ENCODE data around the gene CILP. TPM values are rescaled to one million over a fixed set of nuclear protein-coding genes. Genes with fewer than 3 reads are reported as not detected.
"Not testable (repeated sequence)": the region's sequence is repeated elsewhere in the genome, so short reads cannot be mapped to it uniquely, and the experiment has no call there.

CILP gene
- total RNA-seq, 4 donors from 2014 or later: 2.5 to 78.0 (median 5.5) TPM

DNA sequence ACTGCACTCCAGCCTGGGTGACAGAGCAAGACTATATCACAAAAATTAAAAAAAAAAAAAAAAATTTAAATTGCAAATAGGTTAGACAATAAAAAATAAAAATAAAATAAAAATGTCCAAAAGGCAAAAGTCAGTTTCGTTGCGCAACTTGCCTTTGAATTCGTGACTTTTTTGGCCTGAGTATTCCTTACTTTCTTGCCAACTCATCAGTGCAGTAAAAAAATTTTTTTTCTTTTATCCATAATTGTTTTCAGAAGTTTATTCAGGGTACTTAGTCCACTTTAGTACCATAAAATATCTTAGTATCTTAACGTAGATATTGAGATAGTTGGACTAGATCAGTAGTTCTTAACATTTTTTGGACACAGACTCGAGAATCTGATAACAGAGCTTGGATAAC, 22.4 kb upstream of the CILP start:
- 75 to 76% methylated on average over 5 of the region's 5 CpGs for WGBS, 2 donors
- DNase-seq: no peak
- peaks cover 0 to 3% (median 0%) of the 10 kb centered on the region in 3 donors for H3K4me1 ChIP-seq
- no peak overlapping the region for H3K4me3 ChIP-seq
- no peaks in the 10 kb centered on the region for H3K27me3 ChIP-seq
- H3K36me3 ChIP-seq: no peaks in the 10 kb centered on the region
- TF ChIP-seq, protein P1, sequence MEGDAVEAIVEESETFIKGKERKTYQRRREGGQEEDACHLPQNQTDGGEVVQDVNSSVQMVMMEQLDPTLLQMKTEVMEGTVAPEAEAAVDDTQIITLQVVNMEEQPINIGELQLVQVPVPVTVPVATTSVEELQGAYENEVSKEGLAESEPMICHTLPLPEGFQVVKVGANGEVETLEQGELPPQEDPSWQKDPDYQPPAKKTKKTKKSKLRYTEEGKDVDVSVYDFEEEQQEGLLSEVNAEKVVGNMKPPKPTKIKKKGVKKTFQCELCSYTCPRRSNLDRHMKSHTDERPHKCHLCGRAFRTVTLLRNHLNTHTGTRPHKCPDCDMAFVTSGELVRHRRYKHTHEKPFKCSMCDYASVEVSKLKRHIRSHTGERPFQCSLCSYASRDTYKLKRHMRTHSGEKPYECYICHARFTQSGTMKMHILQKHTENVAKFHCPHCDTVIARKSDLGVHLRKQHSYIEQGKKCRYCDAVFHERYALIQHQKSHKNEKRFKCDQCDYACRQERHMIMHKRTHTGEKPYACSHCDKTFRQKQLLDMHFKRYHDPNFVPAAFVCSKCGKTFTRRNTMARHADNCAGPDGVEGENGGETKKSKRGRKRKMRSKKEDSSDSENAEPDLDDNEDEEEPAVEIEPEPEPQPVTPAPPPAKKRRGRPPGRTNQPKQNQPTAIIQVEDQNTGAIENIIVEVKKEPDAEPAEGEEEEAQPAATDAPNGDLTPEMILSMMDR (IDR thresholded peaks at IDR 0.05): no peak
- TF ChIP-seq POLR2A (IDR thresholded peaks at IDR 0.05): no peak
- intact Hi-C loops (cut with DNase I): no loop called here
- no peak overlapping the region for H3K27ac ChIP-seq
- no peaks in the 10 kb centered on the region for H3K9me3 ChIP-seq

DNA sequence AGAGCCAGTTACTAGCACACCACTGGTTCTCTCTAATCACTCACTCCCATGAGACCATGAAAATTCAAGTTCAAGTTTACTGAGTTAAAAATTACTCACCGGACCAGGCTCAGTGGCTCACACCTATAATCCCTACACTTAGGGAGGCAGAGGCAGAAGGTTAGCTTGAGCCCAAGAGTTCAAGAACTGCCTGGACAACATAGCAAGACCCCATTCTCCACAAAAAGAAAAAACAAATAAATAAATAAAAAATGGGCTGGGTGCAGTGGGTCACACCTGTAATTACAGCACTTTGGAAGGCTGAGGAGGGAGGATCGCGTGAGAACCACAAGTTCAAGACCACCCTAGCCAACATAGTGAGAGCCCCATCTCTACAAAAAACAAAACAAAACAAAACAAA, 21.2 kb upstream of the CILP start:
- peaks cover 0 to 3% (median 0%) of the 10 kb centered on the region in 3 donors for H3K4me1 ChIP-seq
- WGBS, 2 donors: 90 to 100% methylated on average over 3 of the region's 3 CpGs
- H3K36me3 ChIP-seq: no peaks in the 10 kb centered on the region
- DNase-seq: no peak
- H3K27me3 ChIP-seq: no peaks in the 10 kb centered on the region
- TF ChIP-seq, protein P1 (IDR thresholded peaks at IDR 0.05): no peak
- no peak for TF ChIP-seq POLR2A (IDR thresholded peaks at IDR 0.05)
- no peak overlapping the region for H3K27ac ChIP-seq
- intact Hi-C loops (cut with DNase I): no loop called here
- H3K9me3 ChIP-seq: no peaks in the 10 kb centered on the region
- H3K4me3 ChIP-seq: no peak overlapping the region

DNA sequence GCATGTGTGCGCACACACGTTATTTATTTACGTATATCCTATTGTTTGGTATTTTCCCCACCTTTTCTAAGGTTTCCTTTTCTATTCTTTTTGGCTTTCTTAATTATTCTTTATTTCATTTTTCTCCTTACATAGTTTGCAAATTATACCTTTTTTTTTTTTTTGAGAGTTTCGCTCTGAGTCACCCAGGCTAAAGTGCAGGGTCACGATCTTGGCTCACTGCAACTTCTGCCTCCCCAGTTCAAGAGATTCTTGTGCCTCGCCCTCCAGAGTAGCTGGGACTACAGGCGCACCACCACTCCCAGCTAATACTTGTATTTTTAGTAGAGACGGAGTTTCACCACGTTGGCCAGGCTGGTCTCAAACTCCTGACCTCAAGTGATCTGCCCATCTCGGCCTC, 20.0 kb upstream of the CILP start:
- DNase-seq: no peak
- 88 to 89% methylated on average over 8 to 10 of the region's 10 CpGs for WGBS, 2 donors

DNA sequence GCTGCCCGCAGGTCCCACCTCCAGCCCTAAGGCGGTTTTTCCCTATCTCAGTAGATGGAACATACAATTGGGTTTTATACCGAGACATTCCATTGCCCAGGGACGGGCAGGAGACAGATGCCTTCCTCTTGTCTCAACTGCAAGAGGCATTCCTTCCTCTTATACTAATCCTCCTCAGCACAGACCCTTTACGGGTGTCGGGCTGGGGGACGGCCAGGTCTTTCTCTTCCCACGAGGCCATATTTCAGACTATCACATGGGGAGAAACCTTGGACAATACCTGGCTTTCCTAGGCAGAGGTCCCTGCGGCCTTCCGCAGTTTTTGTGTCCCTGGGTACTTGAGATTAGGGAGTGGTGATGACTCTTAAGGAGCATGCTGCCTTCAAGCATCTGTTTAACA, 15.6 kb upstream of the CILP start:
- WGBS, 2 donors: 90% methylated on average over 2 of the region's 10 CpGs; no CpG with 5 or more reads in 1 of the 2 donors
- H3K4me1 ChIP-seq; H3K9me3 ChIP-seq; H3K4me3 ChIP-seq; H3K27ac ChIP-seq; DNase-seq; H3K27me3 ChIP-seq; H3K36me3 ChIP-seq; intact Hi-C loops (cut with DNase I): not testable (repeated sequence)

More for the DNA sequence above, 20.0 kb upstream of the CILP start:
- TF ChIP-seq POLR2A (IDR thresholded peaks at IDR 0.05): no peak
- TF ChIP-seq, protein P1 (IDR thresholded peaks at IDR 0.05): no peak
- Histone ChIP-seq H3K27me3 (no peaks in the 10 kb centered on the region), H3K27ac (no peak overlapping the region), H3K9me3 (no peaks in the 10 kb centered on the region), H3K4me1 (no peaks in the 10 kb centered on the region), H3K36me3 (no peaks in the 10 kb centered on the region), H3K4me3 (no peak overlapping the region)
- intact Hi-C loops (cut with DNase I): no loop called here

DNA sequence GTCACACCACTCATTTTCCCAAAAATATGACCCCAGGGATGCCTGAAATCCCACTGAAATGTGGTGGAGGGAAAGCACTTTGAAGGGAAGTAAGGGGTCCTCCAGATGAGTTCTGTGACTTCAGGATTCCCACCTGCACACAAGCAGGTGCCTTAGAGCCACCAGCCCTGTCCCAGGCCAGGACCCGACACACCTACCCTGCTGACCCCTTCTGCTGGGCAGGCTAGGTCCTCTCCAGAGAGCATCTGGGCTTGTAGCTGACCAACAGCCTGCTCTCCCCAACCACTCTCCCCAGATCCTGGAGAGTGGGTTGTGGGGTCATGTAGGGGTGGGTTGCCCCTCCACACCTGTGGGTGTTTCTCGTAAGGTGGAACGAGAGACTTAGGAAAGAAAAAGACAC, 14.9 kb upstream of the CILP start:
- no peak for DNase-seq
- H3K27me3 ChIP-seq: no peaks in the 10 kb centered on the region
- no peak overlapping the region for H3K4me3 ChIP-seq
- H3K9me3 ChIP-seq: no peaks in the 10 kb centered on the region
- no peaks in the 10 kb centered on the region for H3K36me3 ChIP-seq
- TF ChIP-seq, protein P1 (IDR thresholded peaks at IDR 0.05): no peak
- TF ChIP-seq POLR2A (IDR thresholded peaks at IDR 0.05): no peak
- H3K4me1 ChIP-seq: peaks cover 0 to 5% (median 0%) of the 10 kb centered on the region in 3 donors
- 100% methylated on average over 1 of the region's 3 CpGs; no CpG with 5 or more reads in 1 of the 2 donors for WGBS, 2 donors
- intact Hi-C loops (cut with DNase I): no loop called here
- H3K27ac ChIP-seq: no peak overlapping the region

DNA sequence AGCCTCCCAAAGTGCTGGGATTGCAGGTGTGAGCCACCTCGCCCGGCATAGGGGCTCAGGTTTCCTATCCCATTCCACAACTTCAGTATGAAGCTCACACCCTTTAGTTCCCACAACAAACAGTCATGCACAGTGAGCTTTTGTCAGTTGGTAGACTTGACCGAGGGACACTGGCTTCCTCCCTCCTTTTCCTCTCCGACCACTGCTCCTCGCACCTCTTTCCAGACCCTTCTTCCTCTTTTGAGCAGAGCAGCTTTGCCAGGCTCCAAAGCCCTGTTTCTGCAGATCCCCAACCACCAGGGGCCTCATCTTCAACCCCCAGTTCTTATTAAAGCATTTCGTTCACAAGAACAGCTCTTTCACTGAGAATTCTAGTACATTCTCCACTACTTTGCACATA, 12.7 kb upstream of the CILP start:
- intact Hi-C loops (cut with DNase I): no loop called here
- Histone ChIP-seq H3K4me3 (no peak overlapping the region), H3K36me3 (no peaks in the 10 kb centered on the region), H3K9me3 (no peaks in the 10 kb centered on the region), H3K4me1 (peaks cover 0 to 5% (median 0%) of the 10 kb centered on the region in 3 donors), H3K27me3 (no peaks in the 10 kb centered on the region), H3K27ac (no peak overlapping the region)
- no peak for DNase-seq
- WGBS, 2 donors: 77 to 83% methylated on average over 6 of the region's 6 CpGs
- TF ChIP-seq, protein P1 (IDR thresholded peaks at IDR 0.05): no peak
- no peak for TF ChIP-seq POLR2A (IDR thresholded peaks at IDR 0.05)

Data from esophagus squamous epithelium (tissue), 5 donors.